ENCODE data around the gene RANBP17.

The RANBP17 gene

DNA sequence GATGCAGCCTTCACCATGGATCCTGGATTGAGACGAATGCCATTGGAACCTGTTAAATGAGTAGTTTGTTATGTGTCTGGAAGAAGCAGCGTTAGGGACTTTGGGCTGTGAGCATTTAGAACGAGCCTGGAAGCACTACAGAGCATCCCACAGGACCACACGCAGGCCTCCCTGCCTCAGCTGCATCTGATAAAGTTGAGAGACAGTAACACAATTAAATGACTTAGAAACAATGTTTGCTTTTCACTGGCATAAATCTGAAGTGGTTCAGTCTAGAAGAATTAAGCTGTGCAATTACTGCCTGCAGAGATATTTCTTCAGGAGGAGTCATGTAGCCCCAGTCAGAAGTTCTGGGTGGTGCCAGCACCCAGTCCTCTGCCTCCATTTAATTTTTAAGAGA, 437.4 kb downstream of the RANBP17 start:
- no peak for DNase-seq (ENCODE audit: low read depth in 2 of 2)

DNA sequence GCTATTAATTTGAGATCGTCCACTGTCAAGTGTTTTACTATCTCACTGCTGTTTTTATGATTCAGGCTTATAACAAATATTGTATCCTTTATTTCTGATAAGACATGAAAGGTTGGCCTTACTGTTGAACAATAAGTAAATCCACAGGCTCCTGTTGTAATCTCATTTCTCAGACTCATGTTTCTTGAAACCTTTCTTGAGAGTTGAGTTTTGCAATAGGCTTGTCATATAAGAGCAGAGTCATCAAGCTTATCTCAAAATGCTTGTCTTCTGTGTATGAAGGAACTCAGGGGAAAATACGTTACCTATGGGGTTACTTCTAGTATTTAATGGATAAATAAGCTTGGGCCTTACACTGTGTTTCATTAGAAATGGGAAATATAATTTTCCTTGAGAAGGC, 438.0 kb downstream of the RANBP17 start:
- no peak for DNase-seq (ENCODE audit: low read depth in 2 of 2)

DNA sequence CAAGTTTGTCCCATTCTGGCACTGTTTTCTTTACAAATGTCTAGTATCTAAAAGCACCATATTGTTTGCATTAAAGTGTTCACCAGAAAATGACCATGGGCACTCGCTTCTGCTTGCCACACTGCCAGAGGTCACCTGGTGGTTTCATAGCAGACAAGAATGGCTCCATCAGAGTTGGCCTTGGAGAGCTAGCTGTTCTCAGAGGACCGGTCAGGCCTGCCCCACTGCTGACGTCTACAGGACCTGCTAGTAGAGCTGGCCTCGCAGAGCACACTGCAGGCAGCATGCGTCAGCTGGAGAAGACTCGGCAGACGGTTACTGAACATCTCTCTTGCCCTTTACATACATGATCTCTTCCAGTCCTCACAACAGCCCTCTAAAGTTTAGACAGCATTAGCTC, 438.5 kb downstream of the RANBP17 start:
- DNase-seq (ENCODE audit: low read depth in 2 of 2): no peak

DNA sequence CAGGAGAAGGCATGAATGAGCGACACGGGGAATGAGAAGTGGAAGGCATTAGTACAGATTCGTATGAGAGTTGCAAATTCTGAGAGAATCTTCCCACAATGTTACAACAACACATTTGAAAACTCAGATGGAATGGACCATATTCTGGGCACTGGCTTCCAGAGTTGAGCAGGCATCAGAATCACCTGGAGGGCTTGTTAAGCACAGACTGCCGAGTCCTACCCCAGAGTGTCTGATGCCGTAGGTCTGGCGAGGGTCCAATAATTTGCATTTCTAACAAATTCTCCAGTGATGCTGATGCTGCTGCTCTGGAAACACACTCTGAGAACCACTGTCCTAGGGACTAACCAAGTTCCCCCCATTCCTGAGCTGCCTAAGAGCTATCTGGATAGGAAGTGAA, 444.3 kb downstream of the RANBP17 start:
- DNase-seq (ENCODE audit: low read depth in 2 of 2): no peak

DNA sequence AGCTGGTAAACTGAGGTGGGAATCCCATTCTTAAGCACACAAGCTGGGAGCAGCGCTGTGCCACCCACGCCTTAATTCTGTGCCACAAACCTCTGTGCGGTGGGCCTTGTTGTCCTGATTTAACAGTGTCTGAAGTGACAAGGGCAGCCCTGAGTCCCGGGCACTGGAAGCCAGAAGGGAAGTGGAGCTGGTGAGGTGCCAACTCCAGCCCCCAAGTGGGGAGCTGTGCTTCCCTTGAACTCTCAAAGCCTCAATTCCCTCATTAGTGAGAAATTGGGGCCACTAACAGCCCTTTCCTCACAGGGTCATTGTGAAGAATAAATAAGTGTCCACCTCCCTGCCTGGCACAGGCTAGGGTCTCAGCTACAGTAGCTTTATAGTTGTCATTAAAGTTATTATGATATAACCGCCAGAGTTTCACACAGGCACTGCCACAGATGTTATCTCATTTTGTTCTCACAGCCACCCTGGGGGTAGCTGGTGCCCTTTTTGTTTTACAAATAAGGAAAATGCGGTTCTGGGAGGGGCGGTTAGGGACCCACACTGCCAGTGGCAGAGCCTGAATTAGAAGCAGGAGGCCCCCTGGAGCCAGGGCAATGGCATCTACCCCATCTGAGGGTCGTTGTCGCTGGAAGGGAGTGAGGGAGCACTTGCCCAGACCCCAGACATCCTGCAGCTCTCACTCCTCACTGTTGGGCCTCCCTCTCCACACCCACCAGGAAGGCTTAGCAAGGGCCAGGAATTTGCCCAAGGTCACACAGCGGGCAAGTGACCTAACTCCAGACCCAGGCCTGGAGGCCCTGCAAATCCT, 445.2 kb downstream of the RANBP17 start:
- no peak for DNase-seq (ENCODE audit: low read depth in 2 of 2)

DNA sequence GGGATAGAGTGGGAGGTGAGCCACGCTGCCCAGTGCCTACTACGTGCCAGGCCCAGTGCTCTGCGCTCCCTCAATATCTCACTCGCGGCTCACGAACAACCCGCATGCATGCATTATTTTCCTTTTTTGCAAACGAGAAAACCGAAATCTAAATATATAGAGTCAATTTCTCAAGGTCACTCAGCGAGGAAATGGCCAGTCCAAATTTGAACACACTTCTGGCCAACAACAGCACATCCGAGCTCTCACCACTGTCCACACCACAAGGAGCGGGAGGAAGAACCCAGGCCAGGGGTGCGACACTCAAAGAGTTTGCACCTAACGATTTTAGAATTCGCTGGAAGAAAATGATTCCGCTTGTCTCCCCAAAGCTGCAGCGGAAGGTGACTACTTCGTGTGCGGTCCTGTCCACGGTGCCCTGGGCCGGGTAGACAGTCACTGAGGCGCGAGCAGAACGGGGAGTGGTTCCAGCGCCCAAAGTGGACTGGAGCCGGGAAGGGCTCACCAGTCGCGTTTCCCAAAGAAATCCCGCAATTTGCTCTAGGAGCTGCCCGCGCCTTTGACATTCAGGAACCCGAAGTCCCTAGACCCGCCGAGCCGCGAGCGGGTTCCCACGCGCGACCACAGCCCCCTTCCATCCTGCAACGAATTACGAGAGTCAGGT, 446.1 kb downstream of the RANBP17 start:
- DNase-seq (ENCODE audit: low read depth in 2 of 2): no peak

DNA sequence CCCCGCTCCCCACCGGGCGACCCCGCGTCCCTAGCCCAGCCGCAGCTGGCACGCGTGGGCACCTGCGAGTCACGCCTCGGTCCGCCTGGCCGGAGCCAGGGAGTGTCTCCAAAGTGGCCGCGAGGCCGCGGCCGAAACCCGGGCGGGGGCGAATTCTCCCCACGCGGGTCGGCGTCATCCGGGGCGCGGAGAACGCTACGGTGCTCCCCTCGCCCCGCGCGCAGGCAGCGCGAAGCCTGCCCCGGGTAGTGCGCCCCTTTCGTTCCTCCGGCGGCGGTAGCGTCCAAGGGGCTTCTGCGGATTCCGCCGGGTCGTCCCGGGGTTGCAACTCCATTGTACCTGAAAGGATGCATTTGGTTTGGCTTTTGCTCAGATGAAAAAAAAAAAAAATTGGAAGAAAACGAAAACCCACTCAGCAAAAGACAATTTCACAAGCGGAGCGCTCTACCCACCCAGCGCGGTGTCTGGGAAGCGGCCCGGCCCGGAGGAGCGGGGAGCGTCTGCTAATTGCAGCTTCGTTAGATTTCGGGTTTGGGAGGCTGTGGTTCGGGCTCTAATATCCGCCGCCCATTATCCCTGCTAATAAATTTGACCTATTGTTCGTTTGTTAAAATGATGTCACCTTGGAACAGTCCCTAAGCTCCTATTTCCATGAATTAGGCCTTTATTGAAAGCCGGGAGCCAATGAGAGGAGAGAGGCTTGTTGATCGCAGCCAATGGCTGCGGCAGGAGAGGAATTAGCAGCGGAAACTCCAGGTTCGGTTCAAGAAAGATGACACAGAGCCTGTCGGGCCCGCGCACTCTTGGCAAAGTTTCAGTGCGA, 446.8 kb downstream of the RANBP17 start, which contains the start of gene TLX3:
TLX3 (plus strand) TSS at position 796 of the 823 bp plus-strand sequence. CDS start 118 bp downstream, outside the sequence.
- no peak for DNase-seq (ENCODE audit: low read depth in 2 of 2)

DNA sequence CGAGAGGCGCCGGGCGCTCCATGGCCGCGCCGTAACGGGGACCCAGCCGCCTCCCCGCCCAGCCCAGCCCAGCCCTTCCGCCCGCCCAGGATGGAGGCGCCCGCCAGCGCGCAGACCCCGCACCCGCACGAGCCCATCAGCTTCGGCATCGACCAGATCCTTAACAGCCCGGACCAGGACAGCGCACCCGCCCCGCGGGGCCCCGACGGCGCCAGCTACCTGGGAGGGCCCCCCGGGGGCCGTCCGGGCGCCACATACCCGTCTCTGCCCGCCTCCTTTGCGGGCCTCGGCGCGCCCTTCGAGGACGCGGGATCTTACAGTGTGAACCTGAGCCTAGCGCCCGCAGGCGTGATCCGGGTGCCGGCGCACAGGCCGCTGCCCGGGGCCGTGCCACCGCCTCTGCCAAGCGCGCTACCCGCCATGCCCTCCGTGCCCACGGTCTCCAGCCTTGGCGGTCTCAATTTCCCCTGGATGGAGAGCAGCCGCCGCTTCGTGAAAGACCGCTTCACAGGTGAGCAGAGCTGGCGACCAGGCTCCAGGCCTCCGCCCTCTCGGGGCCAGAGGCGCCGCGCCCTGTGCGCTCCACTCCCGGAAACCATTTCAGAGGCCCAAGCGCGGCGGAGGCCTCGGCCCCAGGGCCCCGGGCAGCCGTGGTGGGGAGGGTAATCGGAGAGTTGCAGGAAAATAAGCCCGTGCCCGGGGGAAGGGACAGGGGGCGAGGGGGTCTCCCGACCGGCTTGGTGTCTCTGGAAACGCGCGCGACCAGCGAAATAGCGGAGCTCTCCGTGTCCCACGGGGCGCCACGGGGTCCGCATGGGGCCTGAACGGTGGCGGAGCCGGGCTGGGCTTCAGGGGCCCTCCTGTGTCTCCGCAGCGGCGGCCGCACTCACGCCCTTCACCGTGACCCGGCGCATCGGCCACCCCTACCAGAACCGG, 447.7 kb downstream of the RANBP17 start:
- DNase-seq (ENCODE audit: low read depth in 2 of 2): no peak

DNA sequence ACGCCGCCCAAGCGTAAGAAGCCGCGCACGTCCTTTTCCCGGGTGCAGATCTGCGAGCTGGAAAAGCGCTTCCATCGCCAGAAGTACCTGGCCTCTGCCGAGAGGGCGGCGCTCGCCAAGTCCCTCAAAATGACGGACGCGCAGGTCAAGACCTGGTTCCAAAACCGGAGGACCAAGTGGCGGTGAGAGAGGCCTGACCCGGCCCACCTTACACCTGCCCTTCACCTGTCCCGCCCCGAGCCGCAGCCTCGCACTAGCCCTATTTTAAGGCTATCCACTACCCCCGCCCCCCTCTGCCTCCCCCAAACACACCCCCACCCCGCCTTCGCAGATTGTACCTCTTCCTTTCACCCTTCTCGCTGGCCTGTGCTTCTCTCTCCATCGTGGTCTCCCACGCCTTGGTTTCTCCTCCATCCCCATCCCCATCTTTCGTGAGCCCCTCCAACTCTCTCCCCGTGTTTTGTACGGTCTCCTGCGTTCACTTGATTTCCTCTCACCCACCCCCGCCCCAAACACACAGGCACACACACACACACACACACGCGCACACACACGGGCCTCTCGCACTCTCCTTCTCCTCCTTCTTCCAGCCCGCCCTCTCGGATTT, 448.5 kb downstream of the RANBP17 start:
- DNase-seq (ENCODE audit: low read depth in 2 of 2): no peak

DNA sequence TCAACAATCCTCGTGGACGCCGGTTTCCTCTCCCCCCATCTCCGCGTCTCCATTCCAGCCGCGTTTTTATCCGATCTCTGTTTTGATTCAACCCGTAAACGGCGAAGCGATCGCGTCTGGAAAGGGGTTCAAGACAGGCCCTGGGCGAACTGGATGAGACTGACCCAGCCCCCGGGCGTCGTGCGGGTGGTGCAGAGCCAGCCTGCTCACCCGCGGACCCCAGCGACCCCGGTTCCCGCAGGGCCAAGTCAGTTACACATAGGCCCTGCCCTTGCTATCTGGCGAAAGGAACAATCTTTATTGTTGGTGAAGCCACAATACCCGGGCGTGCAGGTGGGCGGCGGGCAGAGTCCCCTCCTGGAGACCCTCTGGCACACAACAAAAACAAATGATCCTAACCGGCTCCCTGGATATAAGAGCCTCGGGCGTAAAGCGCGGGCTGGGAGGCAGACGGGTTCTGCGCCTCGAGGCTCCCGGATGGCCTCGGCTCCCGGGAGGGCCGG, 449.1 kb downstream of the RANBP17 start:
- DNase-seq (ENCODE audit: low read depth in 2 of 2): no peak

DNA sequence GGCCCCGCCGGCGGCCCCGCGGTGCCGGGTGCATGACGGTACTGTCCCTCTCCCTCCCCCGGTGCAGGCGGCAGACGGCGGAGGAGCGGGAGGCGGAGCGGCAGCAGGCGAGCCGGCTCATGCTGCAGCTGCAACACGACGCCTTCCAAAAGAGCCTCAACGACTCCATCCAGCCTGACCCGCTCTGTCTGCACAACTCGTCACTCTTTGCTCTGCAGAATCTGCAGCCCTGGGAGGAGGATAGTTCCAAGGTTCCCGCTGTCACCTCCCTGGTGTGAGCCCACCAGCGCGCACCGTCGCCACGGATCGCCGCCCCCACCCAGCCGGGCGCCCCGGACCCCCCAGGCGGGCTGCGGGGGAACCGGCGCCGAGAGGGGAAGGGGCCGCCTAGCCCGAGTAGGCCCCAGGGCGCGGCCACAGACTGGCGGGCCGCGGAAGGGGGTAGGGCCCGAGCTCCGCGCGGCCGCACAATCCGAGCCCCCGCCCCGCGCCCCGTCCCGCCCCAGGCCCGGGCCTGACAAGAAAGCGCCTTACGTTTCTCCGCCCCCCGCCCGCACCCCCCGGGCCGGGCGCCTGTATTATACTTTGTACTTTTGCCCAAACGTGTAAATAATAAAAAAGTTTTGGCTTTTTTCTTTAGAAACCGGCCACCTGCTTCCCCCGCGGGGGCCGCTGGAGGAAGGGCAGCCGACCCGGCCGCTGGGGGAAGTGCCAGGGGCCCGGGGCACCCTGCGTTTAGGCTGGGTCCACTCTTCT, 449.7 kb downstream of the RANBP17 start:
- no peak for DNase-seq (ENCODE audit: low read depth in 2 of 2)

DNA sequence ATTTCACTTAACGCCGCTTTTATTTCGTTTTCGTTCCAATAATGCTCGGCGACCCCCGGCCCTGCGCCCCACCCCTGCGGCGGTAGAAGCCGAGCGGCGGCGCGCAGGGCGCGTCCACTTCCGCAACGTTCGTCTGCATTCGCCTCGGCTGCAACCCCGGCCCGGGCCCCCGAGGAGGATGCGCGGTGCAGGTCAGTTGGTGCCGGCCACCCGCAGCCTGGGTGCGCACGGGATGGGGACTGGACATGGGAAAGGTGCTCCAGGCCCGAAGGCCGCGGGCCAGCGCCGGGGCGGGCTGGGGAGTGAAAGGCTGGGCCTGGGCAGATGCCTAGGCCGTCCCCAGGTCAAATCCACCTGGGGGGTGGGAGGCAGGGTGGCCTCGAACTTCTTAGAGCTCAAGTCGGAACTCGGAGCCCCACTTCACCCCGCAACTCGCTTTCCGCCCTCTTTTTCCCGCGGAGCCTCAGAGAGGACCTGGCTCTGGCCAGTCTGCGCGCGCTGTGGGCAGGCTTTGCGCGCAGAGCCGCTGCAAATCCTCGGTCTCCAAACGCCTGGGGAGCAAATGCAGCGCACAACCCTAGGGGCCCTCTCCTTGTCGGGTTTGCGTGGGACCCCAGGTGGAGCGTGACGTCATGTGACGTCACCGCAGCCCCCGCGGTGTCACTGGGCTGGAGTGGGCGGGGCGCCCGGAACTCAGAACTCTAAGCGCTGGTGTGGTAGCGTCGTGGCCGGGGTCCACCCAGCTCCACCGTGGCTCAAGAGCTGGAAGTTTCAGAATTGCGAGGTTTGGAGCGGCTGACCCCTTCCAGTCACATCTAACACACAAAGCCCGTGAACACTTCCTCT, 450.5 kb downstream of the RANBP17 start:
- DNase-seq (ENCODE audit: low read depth in 2 of 2): no peak

DNA sequence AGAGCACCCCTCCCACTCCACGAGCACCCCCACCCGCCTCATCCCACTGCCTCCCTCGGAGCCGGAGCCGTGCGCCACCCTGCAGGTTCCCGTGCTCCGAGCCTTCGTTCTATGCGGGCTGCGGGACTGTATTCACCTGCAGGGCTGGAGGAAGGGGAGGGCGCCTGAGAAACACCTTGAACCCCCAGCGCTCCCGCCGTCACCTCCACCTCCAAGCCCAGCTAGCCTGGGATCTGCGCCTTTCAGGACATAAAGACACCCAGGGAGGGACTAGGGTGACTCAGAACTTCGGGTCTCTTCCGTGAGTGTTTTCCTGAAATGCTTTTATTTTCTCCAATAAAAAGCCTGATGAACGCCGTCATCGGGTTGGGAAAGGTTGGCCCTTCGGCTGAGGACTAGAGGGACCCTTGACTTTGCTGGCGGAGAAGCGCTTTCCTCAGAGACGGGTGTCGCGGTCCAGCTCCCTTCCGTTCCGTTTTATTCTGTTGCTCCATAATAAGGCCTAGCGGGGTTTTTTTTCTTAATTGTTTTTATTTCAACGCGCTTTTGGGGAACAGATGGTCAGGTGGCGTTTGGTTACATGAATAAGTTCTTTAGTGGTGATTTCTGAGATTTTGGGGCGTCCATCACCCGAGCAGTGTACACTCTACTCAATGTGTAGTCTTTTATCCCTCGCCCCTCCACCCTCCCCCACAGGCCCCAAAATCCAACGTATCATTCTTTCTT, 451.8 kb downstream of the RANBP17 start:
- no peak for DNase-seq (ENCODE audit: low read depth in 2 of 2)

DNA sequence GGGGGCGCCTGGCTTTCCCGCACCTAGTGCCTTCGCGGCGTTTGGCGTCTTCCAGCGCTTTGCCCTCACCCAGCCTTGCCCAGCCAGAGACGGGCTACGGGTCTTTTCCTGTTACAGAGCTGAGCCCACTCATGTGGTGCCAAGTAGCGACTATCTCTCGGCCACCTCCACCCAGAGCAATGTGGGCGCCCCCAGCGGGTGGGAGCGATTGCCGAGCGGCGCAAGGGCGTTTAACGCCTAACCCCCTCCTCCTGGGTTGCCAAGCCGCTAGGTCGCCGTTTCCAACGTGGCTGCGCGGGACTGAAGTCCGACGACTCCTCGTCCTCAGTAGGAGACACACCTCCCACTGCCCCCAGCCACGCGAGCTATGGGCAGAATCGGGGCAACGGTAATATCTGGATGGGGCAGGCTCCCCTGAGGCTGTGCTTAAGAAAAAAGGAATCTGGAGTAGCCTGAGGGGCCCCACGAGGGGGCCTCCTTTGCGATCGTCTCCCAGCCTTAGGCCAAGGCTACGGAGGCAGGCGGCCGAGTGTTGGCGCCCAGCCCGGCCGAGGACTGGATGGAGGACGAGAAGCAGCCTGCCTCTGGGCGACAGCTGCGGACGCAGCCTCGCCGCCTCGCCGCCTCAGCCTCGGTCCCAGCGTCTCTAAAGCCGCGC, 453.0 kb downstream of the RANBP17 start:
- DNase-seq (ENCODE audit: low read depth in 2 of 2): no peak

DNA sequence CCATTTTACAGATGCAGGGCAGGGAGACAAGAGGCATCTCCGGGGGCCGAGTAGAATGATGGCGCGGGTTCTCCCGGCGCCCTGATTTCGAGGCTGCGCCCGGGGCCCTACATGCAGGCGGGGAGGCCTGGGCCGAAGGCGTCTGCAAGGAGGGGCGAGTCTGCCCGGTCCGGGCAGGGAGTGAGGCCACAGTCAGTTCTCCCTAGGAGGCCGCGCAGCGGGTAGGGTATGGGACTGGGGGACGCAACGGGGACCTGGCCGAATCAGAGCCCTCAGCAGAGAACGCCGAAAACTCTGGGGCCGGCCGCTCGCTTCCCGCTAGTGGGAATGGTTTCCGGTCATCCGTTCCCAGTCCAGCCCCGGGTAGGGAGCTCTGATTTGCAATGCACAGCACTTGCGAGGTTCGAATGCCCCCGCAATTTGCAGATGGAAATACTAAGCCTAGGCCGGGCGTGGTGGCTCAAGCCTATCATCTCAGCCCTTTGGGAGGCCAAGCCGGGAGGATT, 453.6 kb downstream of the RANBP17 start:
- no peak for DNase-seq (ENCODE audit: low read depth in 2 of 2)

DNA sequence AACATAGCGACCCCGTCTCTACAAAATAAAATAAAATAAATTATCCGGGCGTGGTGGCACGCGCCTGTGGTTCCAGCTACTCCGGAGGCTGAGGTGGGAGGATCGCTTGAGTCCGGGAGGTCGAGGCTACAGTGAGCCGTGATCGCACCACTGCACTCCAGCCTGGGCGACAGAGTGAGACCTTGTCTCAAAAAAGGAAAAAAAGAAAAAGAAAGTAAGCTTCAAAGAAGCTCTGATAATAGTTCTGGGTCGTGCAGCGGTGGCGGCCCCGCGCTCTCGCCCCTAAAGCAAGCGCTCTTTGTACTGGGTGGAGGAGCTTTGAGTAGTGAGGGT, 454.1 kb downstream of the RANBP17 start:
- no peak for DNase-seq (ENCODE audit: low read depth in 2 of 2)

DNA sequence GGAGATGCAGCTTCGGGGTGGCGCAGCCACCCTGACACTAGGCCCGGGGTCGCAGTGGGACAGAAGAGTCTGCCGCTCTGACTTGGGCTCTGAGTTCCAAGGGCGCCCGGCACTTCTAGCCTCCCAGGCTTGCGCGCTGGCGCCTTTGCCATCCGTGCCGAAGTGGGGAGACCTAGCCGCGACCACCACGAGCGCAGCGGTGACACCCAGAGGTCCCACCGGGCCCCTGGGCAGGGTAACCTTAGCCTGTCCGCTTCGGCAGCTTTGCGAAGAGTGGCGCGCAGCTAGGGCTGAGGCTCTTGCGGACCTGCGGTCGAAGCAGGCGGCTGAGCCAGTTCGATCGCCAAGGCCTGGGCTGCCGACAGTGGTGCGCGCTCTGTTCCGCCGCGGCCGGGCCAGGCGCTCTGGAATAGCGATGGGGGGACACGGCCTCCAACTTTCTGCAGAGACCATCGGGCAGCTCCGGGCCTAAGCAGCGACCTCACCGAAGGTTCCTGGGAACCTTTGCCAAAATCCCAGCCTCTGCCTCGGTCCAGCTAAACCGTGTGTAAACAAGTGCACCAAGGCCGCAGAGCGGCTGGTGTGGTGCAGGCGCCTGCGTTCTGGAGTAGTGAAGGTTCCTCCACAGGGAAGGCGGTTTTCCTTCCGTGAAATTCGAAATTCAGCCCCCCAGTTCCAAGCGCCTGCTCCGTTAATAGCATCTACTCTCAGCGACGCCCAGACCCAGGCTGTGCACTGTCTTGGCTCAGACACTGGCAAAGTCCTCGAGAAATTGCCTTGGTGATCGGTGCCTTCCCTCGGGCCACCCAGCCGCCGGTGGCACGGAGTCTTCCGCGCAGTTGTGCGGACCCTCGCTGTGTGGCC, 454.7 kb downstream of the RANBP17 start:
- no peak for DNase-seq (ENCODE audit: low read depth in 2 of 2)

All from fibroblast of skin of left biceps (primary cell).